HG02759 (cell line): ENCODE data around the gene AVL9.
"Not testable (repeated sequence)": the region's sequence is repeated elsewhere in the genome, so short reads cannot be mapped to it uniquely, and the experiment has no call there.

Source experiments
- ATAC-seq: cut with Tn5 transposase; IDR thresholded peaks from one replicate; pipeline ENCODE4 v1.9.1; 2021; ENCODE audit warnings: mild to moderate bottlenecking, moderate library complexity; ENCODE audit not compliant: unreplicated experiment

AVL9 gene

DNA sequence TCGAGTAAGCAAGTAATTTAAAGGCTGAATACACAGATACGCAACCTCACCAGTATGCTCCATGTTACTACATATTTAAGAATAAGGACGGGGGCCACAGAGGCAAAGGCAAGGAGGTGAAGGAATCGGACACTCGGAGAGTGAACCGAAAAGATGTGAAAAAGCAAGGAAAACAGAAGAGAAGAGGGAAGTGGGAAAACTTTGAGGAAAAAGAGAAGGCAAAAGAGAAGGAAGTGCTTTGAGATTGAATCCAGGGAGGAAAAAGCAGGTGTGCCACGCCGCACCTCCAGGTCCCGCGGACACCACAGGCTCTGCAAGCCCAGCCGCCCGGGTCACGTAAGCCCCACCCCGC lies 367 bp upstream of the AVL9 start:
- ATAC-seq = peak; percentile 5

DNA sequence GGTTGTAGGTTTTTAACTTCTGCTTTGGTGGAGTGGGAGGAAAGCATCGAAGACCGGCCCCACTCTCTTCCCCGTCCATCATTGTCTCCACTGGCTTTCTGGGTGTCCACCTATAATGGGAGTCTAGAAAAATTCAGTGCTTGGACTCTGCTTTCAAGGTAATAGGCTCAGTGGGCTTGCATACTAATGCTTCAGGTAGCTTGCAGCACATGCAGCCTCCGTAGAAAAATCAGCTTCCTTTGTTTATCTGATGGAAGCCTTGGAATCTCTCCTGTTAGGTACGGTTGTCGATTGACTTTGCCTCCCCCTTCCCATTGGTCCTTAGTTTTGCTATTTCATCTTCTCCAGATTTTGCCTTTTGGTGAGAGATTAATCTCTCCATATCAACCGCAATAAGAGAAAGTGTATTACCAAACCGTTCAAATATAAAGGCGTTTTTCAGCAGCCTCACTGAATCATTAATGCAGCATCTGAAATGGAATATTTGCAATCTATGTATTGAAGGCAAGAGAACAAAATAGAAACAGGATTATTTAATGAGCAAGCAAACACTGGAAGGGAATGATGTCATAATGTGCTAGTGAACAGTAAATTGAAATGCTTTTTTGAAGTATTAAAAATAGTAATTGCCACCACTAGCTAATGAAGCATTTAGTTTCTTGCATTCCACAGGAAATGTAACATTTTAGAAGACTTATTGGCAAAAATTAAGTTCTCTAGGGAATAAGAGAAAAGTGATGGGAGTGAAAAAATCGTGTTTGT lies 944 bp downstream of the AVL9 start:
- ATAC-seq = no peak

DNA sequence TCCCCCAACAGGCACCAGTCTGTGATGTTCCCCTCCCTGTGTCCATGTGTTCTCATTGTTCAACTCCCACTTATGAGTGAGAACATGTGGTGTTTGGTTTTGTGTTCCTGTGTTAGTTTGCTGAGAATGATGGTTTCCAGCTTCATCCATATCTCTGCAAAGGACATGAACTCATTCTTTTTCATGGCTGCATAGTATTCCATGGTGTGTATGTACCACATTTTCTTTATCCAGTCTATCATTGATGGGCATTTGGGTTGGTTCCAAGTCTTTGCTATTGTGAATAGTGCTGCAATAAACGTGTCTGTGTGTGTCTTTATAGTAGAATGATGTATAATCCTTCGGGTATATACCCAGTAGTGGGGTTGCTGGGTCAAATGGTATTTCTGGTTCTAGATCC lies 4.5 kb downstream of the AVL9 start:
- ATAC-seq = not testable (repeated sequence)

DNA sequence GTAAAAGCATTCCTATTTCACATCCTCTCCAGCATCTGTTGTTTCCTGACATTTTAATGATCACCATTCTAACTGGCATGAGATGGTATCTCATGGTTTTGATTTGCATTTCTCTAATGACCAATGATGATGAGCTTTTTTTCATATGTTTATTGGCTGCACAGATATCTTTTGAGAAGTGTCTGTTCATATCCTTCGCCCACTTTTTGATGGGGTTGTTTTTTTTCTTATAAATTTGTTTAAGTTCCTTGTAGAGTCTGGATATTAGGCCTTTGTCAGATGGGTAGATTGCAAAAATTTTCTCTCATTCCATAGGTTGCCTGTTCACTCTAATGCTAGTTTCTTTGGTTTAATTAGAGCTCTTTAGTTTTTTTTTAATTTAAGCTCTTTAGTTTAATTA lies 4.9 kb downstream of the AVL9 start:
- not testable (repeated sequence) for ATAC-seq

DNA sequence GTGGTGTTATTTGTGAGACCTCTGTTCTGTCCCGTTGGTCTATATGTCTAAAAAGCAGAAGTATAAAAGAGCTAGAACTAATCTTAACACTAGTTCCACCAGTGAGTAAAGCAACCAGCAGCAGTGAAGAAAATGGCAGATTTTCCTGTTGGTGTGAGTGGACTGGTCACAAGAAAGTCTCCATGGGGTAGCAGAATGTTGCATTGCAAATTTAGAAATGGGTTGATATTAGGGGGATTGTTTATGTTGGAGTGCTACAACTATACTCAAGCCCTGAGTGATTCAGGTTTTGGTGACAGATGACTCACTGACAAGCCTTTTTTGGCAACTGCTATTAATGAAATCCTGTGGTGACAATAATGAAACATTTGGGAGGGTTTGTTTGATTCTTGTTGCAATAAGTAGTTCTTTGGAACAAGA lies 5.6 kb downstream of the AVL9 start:
- ATAC-seq = peak; percentile 84

DNA sequence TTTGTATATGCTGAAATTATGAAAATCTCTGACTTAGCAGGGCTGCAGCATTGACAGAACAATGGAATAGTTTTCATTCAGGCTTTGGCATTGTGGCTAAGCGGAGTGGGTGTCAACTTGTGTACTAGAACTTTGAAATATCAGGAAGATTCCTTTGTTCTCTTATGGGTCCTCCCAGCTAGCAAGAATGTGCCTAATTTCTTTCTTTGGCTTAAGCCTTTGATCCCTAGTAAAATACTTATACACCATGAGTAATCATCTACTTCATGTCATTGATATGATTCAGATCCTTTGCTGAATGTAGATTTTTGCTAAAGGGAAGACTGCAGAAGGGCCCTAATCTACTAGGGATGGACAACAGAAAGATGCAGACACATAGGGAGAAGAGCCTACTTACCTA lies 6.2 kb downstream of the AVL9 start:
- no peak for ATAC-seq

DNA sequence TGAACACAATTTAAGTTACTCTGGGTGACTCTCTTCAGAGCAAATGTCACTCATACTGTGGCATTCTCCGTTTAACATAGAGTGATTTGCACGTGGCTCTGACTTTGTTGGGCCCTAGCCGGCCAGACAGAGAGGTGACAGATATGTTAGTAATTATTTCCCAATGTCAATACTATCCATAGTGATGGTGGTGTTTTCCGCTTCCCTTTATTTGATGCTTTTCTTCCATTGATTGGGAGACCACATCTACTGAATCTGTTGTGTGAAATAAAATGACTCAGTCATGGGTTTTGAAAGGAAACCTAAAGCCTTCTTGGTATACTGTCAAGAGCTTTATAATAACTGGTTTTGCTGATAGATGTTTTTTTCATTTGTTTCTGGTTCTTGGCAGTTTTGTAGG lies 7.4 kb downstream of the AVL9 start:
- ATAC-seq = no peak

DNA sequence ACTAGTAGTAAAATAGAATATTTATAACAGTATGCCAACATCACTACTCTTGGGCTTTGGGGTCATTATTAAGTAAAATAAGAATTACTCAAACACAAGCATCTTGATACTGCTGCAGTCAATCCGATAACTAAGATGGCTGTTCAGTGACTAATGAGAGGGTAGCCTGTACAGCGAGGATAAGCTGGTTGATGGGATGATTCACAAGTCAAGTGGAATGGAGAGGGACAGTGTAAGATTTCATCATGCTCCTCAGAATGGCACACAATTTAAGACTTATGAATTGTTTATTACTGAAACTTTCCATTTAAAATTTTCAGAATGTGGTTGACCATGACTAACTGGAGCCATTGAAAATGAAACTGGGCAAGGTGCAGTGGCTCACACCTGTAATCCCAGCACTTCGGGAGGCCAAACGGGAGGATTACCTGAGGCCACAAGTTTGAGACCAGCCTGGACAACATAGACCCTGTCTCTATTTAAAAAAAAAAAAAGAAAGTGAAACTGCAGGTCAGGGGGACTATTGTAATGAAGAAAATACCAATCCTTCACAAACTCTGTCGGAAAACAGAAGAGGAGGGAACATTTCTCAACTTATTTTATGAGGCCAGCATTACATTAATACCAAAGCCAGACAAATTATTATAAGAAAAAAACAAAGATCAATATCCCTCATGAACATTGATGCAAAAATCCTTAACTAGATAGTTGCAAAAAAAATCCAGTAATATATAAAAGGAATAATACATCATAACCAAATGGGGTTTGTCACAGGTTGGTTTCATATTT lies 11.2 kb downstream of the AVL9 start:
- peak; percentile 48 for ATAC-seq

DNA sequence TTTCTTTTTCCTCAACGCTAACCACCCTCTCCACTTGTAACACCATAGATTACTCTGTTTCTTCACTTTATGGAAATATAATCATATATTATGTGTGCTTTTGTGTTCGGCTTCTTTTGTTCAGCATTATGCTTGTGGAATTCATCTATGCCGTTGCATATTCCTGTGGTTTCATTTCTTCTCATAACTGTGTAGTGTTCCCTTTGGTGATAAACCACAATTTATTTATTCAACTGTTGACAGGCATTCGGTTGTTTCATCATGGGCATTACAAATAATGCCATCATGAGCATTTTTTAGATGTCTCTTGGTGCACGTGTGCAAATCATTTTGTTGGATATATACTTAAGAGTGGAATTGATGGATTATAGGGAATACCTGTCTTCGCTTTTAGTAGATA lies 12.1 kb downstream of the AVL9 start:
- no peak for ATAC-seq

DNA sequence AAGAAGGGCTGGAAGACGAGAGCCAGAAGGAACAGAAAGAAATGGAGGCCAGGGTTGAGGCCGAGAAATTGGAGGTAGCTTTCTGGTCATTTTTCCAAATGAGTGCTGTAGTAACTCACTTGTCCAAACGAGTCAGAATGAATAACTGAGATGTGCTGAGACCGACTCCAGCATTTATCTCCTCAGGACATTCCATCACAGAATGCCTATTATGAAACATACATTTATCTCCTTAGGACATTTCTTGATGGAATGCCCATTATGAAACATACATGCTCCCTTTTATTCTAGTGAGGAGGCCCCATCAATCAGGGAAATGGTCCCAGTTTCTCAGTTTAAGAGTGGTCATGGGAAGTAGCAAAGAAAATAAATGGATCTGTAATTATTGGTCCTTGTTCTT lies 16.5 kb downstream of the AVL9 start:
- ATAC-seq = no peak

DNA sequence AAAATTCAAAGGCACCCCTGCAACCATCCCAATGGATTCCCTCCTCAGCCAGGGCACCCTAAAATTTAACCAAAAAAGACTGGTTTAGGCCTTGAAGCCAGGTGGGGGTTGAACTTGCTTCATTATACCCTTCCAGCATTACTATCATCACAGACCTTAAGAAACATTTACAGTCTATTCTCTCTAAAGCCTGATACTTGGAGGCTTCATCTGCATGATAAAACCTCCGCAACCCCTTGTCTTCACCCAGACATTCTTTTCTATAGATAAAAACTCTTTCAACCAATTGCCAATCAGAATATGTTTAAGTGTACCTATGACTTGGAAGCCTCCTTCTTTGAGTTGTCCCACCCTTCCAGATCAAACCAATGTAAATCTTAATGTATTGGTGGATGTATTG lies 17.9 kb downstream of the AVL9 start:
- ATAC-seq = no peak

DNA sequence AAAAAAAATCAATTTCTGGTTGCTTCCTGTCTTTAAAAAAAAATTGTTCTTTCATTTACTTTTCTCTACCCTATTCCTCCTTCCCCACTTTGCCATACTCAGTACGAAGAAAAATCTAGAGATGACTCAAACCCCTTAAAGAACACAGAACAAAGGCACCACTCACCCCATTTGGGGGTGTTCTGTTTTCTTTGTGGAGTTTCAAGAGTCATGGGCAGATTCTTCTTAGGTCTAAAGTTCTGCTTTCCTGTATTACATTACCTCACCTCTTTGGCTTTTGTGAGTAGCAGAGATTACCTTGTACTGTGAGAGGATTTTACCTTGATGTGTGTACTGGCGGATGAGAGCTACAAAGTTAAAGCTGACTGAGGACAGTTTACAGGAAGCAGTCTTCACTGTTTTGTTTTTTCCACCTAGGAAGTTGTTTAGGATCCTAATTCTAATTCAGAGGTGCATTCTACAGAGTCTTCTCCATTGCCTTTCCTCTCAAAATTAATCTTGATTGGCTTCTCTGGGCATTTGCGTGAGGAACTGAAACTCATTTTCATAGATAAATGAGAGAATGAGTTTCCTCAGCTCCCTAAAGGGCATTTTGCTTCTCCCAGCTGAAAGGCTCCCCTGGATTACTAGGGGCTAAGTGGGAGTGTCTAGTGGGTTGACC lies 20.7 kb downstream of the AVL9 start:
- peak; percentile 86 for ATAC-seq

DNA sequence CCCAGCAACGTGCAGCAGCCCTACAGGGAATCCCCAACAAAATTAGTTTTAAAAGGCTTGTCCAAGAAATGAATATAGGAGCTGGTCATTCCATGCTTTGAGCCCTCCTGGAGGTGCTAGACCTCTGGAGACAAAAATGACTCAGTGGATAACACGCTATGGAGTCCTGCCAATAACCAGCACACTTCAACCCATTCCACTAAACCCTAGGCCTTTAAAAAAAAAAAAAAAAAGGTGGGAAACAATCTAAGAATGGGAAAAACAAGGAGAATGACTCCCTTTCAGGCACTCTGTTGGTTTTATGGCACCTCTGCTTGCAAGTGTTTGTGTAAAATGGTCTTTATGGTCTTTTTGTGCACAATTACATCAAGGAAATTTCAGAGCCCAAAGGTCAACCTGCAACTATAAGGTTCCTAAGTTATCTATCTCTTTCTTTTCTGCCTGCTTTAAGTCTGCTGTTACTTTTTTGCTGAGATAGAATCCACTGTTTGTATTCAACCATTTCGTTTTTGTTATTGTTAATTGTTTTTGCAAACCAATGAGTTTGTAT lies 21.3 kb downstream of the AVL9 start:
- no peak for ATAC-seq

DNA sequence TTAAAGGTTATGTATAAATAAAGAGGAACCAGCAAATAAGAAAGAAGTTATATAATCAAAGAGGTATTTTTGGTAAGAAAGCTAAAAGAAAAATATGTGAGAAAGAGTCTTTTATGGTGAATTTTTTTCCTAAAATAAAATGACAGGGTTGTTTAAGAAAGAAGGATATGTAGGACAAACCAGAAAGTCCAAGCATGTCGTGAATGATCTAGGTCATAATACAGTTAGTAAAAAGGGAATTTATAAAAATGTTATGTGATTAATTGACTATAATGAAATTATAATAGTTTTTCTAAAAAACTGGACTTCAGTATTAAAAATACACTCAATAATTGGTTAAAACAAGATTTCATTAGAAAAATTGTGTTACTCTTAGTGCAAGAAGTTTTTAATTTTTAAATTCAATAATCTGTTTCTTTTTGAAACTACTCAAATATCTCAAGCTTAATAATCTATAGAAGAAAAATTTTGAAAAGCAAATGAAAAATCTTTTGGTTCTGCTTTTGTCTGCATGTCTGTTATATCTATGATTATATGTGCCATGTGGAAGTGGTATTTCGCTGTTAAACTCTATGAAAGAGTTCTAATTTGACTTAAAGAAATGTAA lies 23.3 kb downstream of the AVL9 start:
- ATAC-seq = no peak

DNA sequence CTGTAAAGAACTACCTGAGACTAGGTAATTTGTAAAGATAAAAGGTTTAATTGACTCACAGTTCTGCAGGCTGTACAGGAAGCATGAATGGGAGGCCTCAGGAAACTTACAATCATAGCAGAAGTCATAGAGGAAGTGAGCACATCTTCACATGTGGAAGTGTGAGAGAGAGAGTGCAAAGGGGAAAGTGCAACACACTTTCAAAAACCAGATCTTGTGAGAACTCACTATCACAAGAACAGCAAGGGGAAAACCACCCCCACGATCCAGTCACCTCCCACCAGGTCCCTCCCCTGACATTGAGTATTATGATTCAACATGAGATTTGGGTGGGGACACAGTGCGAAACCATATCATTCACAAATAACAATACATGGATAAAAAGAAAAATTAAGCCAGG lies 24.5 kb downstream of the AVL9 start:
- ATAC-seq = no peak

DNA sequence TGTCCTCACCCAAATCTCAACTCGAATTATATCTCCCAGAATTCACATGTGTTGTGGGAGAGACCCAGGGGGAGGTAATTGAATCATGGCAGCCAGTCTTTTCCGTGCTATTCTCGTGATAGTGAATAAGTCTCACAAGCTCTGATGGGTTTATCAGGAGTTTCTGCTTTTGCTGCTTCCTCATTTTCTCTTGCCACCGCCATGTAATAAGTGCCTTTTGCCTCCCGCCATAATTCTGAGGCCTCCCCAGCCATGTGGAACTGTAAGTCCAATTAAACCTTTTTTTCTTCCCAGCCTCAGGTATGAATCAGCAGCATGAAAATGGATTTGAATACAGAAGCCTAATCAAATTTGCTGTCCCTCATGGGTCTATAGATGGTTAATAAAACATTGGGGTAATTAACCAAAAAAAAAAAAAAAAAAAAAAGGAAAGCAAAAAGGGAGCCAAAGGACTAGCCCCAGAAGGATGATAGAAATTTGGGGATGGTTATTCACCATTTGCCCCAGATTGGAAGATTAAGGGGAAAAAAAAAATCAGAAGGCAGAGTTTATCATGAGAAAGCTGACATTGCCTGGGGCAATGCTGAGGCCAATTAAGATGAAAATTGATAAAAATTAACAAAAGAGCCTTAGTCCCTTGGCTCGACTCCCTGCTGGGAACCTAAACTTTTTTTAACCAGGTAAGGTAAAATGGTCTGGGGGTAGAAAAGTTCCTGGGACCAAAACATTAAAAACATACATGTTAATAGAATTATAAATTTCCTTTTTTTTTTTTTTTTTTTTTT lies 27.6 kb downstream of the AVL9 start:
- no peak for ATAC-seq

DNA sequence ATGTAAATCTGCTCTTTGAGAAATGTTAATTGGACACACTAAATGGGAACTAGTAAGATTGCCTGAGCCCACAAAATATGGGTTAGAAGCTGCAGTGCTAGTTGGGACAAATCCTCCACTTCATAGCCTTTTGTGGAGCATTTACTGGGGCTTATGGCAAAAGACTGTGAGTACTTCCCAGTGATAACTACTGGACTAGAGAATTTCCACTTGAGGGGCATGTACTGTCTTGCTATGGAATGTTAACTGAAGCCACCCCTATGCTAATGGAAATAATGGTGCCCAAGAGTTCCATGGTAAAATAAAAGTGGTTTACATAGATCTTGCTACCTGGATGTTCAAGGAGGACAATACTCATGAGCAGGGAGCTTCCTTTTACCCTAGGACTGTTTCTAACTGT lies 29.3 kb downstream of the AVL9 start:
- ATAC-seq = no peak

DNA sequence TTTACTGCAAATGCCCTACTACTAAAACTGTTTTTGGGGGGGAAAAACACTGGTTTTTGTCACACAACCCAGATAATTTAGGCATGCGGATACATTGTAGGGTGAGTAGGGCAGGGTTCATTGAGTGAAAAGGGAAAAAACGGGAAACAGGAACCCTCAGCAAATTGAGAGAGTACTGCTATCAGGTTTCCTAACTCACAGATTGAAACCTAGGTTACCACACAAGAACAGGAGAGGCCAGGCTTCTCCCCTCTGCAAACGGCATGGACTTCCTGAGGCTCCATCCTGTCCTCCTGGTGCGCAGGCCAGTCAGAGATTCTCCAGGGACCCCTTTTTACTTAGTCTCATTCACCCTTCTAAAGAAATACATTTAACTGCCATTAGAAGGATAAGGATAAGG lies 30.6 kb downstream of the AVL9 start:
- ATAC-seq = no peak

DNA sequence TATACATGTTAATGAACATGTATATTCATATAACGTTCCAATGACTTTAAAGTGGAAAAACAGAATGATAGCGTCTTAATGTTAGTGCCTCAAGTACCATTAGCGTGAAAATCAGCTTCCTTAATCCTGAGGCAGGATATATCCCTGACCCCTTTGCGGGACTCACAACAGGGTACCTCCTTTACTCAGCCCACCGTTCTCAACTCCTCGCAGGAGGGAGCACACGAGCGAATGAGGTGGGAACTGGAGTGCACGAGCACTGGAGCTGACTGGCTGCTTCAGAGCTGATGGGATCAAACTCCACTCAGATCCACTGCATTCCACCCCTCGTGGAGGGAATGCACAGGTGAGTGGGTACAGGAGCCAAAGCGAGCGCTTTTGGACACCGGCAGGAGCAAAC lies 36.1 kb downstream of the AVL9 start:
- ATAC-seq = no peak

DNA sequence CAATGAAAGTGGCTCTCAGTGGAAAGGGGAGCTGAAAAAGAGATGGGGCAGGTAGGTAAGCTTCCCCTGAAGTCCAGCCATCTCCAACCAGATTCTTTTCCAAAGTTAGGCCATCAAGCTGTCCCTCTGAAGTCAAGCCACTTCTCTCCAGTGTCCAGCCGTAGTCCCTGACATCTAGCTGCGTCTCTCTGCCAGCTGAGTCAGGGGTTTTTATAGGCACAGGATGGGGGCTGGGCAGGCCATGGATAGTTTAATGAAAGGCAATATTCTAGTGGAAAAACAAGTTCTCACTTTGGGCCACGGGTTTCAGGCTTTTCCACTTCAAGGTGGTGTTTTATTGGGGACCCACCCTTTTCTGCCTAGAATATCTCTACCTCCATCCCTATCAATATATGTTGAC lies 36.8 kb downstream of the AVL9 start:
- ATAC-seq = no peak

DNA sequence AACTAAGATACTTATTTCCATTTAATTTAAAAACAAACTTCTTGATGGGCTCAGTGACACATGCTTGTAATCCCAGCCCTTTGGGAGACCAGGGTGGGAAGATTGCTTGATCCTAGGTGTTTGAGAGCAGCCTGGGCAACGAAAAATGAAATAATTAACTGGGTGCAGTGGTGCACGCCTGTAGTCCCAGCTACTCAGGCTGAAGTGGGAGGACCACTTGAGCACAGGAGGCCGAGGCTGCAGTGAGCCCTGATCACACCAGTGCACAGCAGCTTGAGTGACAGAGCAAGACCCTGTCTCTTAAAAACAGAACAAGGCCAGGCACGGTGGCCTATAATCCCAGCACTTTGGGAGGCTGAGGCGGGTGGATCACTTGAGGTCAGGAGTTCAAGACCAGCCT lies 37.4 kb downstream of the AVL9 start:
- ATAC-seq = no peak
